Measurements from ENCODE around the gene CKB. TPM values are rescaled to one million over a fixed set of nuclear protein-coding genes. Genes with fewer than 3 reads are reported as not detected.
"Not testable (repeated sequence)": the region's sequence is repeated elsewhere in the genome, so short reads cannot be mapped to it uniquely, and the experiment has no call there.

CKB gene
- polyA plus RNA-seq, 1 donor (not counting 4 experiments of a cell fraction or from before 2014, with no cell fraction given): 10.0 TPM

DNA sequence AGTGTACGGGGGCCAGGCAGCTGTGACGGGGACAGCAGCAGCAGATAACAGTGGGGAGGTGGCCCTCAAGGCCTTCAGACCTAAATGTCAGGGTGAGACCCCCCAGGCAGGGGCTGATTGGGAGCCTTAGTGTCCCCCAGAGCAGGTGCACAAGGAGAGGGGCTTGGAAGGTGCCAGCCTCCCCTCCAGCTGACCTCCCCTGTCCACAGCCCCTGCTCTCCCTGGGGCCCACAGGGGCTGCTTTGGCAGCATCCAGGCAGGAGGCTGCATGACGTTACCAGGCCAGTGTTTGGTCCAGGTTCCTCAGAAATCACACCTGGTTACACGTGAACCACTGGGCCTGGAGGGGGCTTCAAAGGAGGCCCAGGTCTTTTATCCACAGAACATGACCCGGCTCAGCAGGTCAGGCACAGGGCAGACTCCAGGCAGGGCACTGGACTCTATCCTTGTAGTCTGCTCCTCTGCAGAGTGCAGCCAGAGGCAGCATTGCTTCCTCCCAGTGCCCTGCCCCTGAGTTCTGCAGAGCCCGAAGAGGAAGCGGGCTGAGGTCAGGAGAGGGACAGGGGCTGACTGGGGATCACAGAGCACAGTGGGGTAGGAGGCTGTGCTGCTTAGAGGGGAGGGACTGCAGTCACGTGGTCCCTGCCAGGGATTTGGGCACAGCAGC is 3.8 kb upstream of the CKB start:
- Histone ChIP-seq H3K4me3 (ENCODE audit: control insufficient read depth in 2 of 3, extremely low read depth in 1 of 3, insufficient read depth in 2 of 3, low read depth in 1 of 3, low read length in 3 of 3) (no peak overlapping the region), H3K4me1 (ENCODE audit: control insufficient read depth, extremely low read depth, insufficient read depth, low read length) (peaks cover 35% of the 10 kb centered on the region), H3K27me3 (ENCODE audit: control insufficient read depth, extremely low read depth, insufficient read depth, low read length) (peaks cover 24% of the 10 kb centered on the region), H3K9me1 (ENCODE audit: control insufficient read depth, extremely low read depth, insufficient read depth, low read length) (no peaks in the 10 kb centered on the region), H3K4me2 (ENCODE audit: control insufficient read depth, extremely low read depth, insufficient read depth, low read depth, low read length) (no peak overlapping the region), H4K20me1 (ENCODE audit: control insufficient read depth, extremely low read depth, insufficient read depth, low read length) (no peaks in the 10 kb centered on the region), H3K9me3 (ENCODE audit: control insufficient read depth, low read depth, low read length) (no peaks in the 10 kb centered on the region), H3K79me2 (ENCODE audit: control insufficient read depth, insufficient read depth, low read length) (peaks cover 22% of the 10 kb centered on the region), H3K36me3 (ENCODE audit: control insufficient read depth in 2 of 2, extremely low read depth in 1 of 2, insufficient read depth in 2 of 2, low read length in 2 of 2) (peaks cover 4 to 7% of the 10 kb centered on the region in 2 experiments), H3K27ac (ENCODE audit: control insufficient read depth, insufficient read depth, low read length) (no peak overlapping the region), H3K9ac (ENCODE audit: control insufficient read depth, extremely low read depth, insufficient read depth, low read length) (no peak overlapping the region), H2AFZ (ENCODE audit: control insufficient read depth, low read length) (no peak overlapping the region)
- DNase-seq (ENCODE audit: low read depth, low spot score): no peak
- no peak for TF ChIP-seq EZH2 (IDR thresholded peaks at IDR 0.05; ENCODE audit: low read length)
- TF ChIP-seq, protein P1, sequence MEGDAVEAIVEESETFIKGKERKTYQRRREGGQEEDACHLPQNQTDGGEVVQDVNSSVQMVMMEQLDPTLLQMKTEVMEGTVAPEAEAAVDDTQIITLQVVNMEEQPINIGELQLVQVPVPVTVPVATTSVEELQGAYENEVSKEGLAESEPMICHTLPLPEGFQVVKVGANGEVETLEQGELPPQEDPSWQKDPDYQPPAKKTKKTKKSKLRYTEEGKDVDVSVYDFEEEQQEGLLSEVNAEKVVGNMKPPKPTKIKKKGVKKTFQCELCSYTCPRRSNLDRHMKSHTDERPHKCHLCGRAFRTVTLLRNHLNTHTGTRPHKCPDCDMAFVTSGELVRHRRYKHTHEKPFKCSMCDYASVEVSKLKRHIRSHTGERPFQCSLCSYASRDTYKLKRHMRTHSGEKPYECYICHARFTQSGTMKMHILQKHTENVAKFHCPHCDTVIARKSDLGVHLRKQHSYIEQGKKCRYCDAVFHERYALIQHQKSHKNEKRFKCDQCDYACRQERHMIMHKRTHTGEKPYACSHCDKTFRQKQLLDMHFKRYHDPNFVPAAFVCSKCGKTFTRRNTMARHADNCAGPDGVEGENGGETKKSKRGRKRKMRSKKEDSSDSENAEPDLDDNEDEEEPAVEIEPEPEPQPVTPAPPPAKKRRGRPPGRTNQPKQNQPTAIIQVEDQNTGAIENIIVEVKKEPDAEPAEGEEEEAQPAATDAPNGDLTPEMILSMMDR (optimal IDR thresholded peaks at IDR 0.05 in 1 of 3, IDR thresholded peaks at IDR 0.05 in 1 of 3, conservative IDR thresholded peaks at IDR 0.05 in 1 of 3; ENCODE audit: extremely low read depth in 1 of 3, insufficient read depth in 2 of 3, low read length in 3 of 3): no peak
- dilution Hi-C loops (cut with MboI; ENCODE audit: extremely low pct_ligation_motif_present, low sequenced_read_pairs): no loop called here
- no peak for FAIRE-seq

DNA sequence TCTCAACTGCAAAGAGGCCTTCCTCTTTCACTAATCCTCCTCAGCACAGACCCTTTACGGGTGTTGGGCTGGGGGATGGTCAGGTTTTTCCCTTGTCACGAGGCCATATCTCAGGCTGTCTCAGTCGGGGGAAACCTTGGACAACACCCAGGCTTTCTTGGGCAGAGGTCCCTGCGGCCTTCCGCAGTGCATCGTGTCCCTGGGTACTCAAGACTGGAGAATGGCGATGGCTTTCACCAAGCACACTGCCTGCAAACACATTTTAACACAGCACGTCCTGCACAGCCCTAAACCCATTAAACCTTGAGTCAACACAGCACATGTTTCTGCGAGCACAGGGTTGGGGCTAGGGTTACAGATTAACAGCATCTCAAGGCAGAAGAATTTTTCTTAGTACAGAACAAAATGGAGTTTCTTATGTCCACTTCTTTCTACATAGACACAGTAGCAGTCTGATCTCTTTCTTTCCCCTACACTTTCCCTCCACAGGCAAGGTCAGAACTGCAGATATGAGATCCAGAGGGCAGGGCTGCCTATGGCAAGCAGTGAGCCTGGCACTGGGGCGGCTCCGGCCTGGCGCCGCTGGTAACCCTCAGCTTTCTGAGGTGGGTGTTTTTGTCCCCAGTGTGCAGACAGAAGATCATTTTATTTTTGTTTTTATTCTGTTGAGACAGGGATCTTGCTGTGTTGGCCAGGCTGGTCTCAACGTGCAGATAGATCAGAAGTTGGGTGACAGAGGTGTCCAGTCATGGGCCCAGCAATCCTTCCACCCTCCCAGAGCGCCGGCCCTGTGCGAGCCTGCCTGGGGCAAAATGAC is 3.0 kb upstream of the CKB start:
- H3K27ac ChIP-seq (ENCODE audit: control insufficient read depth, insufficient read depth, low read length); H3K36me3 ChIP-seq (ENCODE audit: control insufficient read depth in 2 of 2, extremely low read depth in 1 of 2, insufficient read depth in 2 of 2, low read length in 2 of 2); H3K9ac ChIP-seq (ENCODE audit: control insufficient read depth, extremely low read depth, insufficient read depth, low read length); dilution Hi-C loops (cut with MboI; ENCODE audit: extremely low pct_ligation_motif_present, low sequenced_read_pairs); H3K9me3 ChIP-seq (ENCODE audit: control insufficient read depth, low read depth, low read length); FAIRE-seq; H4K20me1 ChIP-seq (ENCODE audit: control insufficient read depth, extremely low read depth, insufficient read depth, low read length); H3K4me2 ChIP-seq (ENCODE audit: control insufficient read depth, extremely low read depth, insufficient read depth, low read depth, low read length); H2AFZ ChIP-seq (ENCODE audit: control insufficient read depth, low read length); H3K4me3 ChIP-seq (ENCODE audit: control insufficient read depth in 2 of 3, extremely low read depth in 1 of 3, insufficient read depth in 2 of 3, low read depth in 1 of 3, low read length in 3 of 3); DNase-seq (ENCODE audit: low read depth, low spot score); H3K9me1 ChIP-seq (ENCODE audit: control insufficient read depth, extremely low read depth, insufficient read depth, low read length): not testable (repeated sequence)
- Histone ChIP-seq H3K79me2 (ENCODE audit: control insufficient read depth, insufficient read depth, low read length) (peaks cover 16% of the 10 kb centered on the region), H3K27me3 (ENCODE audit: control insufficient read depth, extremely low read depth, insufficient read depth, low read length) (peaks cover 31% of the 10 kb centered on the region), H3K4me1 (ENCODE audit: control insufficient read depth, extremely low read depth, insufficient read depth, low read length) (peaks cover 35% of the 10 kb centered on the region)
